Hematopoietic multipotent progenitor cell (in vitro differentiated cells): ENCODE results near the gene IGFL2. TPM values are rescaled to one million over a fixed set of nuclear protein-coding genes. Genes with fewer than 3 reads are reported as not detected.
"Not testable (repeated sequence)": the region's sequence is repeated elsewhere in the genome, so short reads cannot be mapped to it uniquely, and the experiment has no call there.

Experiments used
- DNase-seq, 3 donors: peaks; one replicate each; pipeline ENCODE4 v3.0.0-alpha.2; 2011 to 2015; ENCODE audit warnings: low read depth in 2 of 3, low spot score in 2 of 3
- total RNA-seq: library from RNA; depleted of rRNA; stranded (reverse); fragments of >200 nt; gene quantifications from one replicate; pipeline ENCODE4 v1.2.3, GENCODE V29; 2012

Gene IGFL2
- total RNA-seq, 1 donor, result not detected

DNA sequence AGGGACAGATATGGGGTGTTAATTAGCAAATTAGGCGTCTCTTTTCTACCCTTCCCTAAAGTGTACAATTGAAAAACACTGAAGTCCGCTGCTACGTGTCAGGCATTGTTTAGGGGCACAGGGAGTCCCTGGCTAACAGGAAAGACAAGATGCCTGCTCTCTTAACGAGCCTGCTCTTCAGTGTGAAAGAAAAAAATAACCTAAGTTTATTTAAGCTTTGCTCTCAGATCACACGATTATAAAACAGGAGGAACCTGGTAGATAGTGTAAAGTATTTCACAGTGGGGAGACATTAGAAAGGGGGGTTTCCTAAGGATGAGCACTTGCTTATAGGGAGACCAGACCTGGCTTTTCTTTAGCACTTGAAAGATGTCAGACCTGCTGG lies 38.7 kb downstream of the IGFL2 start:
- no peak for DNase-seq

DNA sequence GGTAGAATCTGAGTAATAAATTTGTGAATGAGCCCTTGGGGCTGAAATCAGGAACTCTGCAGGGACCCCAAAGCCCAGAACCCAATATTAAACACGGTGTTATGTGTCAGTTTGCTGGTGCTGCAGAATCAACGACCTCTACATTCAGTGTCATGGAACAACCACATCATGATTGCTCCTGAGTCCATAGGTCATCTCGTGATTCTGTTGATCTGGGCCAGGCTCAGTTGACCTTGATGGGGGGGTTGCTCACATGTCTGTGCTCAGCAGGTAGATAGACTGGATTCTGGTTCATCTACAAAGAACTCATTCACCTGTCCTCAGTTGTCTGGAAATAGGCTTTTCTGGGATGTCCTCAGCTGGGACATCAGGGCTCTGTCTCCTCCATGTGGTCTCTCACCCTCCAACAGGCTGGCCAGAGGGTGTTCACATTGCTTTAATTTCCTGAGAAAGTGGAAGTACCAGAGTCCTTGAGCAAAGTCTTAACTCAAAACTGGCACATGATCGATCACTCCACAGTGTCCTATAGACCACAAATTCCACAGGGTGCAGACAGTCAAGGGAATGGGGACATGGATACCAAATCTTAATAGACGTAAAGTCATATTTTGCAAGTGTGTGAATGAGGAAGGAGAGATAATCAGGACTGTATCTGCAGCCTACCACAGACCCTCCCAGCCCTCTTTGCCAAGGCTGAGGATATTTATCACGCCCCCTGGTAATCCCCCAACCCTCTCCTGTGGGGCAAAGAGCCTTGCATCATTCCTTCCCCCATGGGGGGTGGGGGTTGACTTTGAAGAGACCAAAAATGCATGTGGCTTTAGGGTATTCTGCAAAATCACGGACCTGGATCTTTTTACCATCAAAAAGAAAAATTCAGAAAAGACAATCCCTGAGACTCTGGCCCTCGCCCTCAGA lies 42.2 kb downstream of the IGFL2 start:
- no peak for DNase-seq

DNA sequence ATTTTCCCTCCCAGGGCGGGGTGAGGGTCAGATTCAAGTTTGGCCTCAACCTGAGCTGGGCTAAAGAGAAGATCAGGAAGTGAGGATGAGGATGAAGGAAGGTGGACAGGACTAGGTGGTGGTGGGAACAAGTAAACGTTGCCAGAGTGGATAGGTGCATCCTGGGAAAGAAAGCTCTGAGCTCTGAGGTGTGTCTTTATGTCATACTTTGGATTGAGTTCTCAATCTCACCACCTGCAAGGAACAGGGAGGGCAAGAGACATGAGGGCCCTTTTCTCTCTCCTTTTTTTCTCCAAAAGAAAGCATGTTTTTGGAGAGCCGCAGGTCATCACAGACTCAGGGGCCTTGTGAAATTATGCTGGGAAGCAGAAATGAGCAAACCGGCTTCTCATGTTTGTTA lies 43.3 kb downstream of the IGFL2 start:
- no peak for DNase-seq

DNA sequence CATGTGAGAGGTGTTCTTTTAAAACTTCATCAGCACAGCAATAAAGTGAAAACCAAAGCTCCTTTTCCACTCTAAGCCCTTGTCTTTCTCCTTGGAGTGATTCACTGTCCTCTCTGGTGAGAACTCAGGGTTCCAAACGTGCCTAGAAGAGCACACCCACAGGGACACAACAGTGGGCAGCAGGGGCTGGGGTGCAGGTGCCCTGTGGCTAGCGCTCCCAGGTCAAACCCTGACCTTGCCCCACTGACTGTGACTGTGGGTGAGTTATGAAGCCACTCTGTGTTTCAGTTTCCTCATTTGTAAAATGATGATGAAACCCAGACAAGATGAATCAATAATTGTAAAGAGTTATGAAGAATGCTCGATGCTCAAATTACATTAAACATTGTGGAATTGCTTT lies 43.9 kb downstream of the IGFL2 start:
- no peak for DNase-seq

DNA sequence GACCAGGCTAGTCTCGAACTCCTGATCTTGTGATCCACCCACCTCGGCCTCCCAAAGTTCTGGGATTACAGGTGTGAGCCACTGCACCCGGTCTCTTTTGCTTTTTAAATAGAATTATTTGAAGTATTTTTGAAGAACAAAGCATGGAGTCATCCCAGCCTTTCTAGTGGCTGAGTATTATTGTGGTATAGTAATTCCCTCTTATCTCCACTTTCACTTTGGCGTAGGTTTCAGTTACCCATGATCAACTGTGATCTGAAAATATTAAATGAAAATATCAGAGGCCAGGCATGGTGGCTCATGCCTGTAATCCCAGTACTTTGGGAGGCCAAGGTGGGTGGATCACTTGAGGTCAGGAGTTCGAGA lies 44.6 kb downstream of the IGFL2 start:
- not testable (repeated sequence) for DNase-seq

DNA sequence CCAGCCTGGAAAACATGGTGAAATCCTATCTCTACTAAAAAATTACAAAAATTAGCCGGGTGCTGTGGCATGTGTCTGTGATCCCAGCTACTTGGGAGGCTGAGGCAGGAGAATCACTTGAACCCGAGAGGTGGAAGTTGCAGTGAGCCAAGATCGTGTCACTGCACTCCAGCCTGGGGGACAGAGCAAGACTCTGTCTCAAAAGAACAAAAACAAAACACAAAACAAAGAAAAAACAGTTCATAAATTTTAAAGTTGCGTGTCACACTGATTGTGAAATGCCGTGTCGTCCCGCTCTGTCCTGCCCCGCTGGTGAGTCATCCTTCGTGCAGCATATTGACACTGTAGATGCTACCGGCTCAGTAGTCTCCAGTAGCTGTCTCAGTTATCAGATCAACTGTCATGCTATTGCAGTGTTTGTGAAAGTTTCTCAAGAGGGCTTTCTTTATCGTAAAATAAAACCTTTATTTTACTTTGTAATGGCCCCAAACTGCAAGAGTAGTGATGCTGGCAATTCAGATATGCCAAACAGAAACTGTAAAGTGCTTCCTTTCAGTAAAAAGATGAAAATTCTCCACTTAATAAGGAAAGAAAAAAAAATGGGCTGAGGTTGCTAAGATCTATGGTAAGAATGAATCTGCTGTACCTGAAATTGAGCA lies 45.1 kb downstream of the IGFL2 start:
- peak in 2 of 3 donors; percentile 31 to 40 for DNase-seq

DNA sequence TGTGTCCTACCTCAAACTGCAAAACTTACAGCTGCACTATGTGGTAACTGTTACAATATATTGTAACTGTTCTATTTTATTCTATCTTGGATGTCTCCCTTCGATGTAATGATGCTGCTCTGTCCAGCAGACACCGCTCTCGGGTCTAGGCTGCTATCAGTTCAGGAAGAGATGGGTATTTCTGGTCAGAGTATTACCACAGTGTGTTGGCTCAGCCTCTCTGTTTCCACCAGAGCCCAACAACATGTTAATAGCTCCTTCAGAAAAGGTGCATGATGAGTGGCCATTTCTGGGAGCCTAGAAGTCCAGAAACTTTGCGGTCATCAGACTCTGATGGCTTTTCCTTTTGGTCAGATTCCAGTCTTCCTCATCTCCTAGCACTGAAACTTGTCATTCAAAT lies 45.6 kb downstream of the IGFL2 start:
- DNase-seq, result no peak

DNA sequence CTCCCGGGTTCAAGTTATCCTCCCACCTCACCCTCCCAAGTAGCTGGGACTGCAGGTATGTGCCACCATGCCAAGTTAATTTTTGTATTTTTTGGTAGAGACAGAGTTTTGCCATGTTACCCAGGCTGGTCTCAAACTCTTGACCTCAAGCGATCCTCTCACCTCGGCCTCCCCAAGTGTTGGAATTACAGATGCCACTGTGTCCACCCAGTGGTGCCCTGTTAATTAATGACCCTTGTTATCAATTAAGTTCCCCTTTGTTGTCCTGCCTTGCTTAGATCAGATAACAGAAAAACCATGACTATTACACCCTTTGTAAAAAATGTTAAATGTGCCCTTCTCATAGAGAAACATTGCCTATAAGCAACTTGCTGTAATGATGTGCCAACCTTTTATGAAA lies 47.1 kb downstream of the IGFL2 start:
- no peak for DNase-seq

DNA sequence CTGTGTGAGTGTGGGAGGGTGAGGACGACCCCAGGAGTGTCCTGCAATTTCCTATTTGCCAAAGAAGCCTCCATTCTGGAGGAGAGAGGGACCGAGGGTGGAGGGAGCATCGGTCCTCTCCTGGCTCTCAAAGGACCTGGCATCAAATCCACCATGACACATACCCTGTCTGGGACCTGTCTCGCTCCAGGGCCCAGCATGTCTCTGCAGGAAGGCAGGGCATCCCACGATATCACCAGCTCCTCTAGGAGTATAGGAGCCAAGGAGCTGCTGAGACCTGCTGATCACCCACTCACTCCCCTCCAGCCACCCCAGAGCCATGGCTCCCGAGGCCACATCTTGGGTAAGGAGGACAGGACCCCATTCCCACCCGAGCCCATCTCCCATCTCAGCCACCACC lies 47.9 kb downstream of the IGFL2 start:
- DNase-seq, result not testable (repeated sequence)

DNA sequence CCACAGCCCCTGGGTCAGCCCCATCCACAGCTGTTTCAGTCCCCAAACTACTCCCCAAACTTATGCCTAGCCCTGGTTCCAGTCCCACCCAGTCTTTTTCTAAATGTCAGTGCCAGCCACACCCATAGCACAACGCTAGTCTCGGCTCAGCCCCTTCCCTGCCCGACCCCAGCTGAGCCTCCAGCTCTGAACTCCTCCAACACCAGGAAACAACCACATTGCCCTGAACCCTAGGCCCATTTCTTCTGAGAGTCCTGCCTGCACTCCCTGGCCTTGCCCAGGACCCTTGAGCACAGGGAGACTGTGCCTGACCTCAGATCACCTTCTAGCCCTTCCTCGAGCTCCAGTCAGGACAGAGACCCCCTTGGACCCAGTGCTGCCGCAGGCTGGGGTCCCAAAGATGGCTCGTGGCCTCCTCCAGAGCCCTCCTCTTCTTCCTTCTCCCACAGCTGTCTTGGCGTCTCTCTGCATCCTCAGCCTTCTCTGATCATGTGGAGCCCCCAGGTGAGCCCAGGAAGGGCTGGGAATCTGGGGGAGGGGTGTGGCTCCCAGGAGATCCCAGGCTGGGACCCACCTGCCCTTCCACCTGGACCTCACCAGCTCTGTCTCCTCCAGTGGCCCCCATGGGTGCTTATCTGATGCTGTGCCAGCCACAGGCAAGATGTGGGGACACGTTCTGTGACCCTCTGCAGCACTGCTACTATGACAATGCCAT lies 48.5 kb downstream of the IGFL2 start:
- DNase-seq, result no peak

DNA sequence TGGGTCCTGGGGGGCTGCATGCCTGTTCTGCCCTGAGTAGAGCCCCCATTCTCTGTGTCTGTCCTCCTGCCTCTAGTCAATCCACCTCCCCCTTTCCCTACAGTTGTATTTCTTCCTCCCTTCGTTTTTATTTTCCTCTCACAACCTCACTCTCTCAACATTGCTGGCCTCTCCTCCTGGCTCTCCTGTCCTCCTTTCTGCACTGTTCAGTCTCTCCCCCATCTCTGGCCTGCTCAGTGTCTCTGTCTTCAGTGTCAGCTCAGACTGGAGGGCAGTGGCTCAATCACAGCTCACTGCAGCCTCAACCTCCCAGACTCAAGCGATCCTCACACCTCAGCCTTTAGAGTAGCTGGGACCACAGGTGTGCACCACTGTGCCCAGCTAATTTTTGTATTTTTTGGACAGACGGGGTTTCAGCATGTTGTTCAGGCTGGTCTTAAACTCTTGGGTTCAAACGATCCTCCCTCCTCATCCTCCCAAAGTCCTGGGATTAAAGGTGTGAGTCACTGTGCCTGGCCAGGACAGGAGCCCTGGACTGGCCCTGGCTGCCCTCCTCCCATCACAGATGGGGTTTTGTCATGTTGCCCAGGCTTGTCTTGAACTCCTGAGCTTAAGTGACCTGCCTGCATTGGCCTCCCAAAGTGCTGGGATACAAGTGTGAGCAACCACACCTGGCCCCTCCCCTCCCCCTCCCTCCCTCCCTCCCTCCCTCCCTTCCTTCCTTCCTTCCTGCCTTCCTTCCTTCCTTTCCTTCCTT lies 49.5 kb downstream of the IGFL2 start:
- DNase-seq, result no peak

DNA sequence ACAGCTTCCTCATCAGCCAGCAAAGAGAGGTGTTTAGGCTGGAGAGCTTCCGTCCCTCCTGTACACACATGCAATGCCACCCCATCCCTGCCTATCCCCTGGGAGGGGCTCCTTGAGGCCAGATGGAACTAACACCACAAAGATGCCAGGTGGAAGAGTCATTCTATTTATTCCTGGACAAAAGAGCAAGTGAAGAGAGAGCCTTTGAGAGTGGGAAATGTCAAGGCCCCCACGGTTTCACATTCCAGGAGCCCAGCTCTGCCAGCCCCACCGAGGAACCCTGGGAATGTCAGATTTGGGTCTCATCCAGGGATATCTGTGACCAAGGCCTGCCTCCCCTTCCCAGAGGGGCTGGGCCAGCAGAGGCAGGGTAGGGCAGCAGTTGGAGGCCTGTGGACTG lies 50.7 kb downstream of the IGFL2 start:
- DNase-seq, result no peak

DNA sequence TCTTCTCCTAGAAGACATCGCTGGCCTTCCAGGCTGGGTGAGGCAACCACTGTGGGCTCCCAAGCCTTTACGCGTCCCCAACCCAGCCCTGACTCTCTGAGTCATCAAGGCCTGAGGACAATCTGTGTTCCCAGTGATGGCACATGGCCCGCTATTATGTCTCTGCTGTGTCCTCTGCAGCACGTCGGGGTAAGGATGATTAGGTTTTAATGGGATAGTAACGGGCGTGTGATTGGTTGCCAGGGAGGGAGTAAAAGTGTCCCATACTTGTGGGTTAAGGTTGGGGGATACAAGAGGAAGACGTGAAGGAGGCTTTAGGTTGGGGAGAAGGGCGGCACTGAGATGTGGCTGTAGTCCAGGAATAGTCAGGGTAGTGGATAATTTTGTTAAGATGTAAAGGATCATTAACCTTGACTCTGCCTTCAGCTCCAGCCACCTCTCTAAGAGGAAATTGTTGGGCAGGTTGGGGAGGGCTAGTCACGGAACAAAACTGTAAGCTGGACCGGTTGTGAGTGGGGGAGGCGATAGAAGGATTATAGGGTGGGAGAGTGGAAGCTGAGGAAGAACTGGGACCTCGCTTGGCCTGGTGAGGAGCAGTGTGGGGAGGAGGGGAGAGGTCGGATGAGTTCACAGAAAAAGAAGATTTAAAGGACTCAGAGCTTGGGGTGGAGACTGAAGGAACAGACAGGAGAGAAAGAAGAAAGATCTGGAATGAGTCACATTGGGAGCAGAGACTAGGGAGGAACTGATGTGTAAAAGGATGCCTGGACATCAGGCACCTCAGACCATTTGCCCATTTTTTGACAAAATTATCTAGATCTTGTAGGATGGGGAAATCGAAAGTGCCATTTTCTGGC lies 53.6 kb downstream of the IGFL2 start:
- DNase-seq, result no peak

DNA sequence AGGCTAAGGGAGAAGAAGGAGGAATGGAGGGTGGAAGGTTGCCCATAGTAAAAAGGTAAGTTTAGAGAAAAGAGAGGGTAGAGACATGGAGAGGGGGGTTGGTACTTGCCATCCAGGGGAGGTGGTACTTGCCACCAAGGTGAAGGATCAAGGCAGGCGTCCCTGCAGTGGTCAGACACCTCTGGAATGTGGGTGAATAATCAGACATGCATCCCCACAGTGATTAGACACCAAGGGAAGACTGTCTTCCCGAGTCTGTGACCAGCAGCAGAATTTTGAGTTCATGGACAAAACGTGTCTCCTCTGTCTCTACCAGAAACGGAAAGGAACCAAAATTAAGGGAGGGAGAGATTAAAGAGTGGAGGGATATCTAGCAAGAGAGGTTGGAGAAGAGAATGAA lies 54.4 kb downstream of the IGFL2 start:
- no peak for DNase-seq

DNA sequence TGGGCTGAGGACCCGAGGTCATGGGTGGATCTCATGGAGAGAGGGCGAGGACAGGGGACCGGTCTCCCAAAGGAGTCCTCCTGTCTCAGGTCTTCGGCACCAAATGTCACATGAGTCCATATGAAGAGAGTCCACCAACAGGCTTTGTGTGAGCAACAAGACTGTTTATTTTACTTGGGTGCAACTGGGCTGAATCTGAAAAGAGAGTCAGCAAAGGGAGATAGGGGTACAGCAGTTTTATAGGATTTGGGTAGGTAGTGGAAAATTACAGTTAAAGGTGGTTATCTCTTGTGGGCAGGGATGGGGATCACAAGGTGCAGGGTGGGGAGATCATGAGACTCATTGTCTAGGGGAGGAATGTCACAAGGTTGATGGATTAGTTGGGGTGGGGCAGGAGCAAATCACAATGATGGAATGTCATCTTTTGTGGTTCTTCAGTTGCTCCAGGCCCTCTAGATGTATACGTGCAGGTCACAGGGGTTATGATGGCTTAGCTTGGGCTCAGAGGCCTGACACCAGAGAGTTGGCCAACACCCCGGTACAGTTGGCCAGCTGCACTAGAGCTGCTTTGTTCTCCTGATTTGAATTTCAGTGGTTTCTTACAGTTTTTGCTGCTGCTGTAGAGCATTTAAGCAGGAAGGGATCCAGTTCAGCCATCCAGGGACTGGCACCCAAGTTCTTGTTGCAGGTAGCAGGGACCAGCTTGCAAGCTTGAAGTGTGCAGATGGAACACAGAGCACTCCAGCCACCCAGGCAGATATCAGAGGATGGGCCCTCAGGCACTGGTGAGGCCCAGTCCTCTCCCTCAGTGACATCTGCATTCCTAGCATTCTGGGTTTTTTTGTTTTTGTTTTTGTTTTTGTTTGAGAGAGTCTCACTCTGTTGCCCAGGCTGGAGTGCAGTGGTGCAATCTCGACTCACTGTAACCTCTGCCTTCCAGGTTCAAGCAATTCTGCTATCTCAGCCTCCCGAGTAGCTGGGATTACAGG lies 55.1 kb downstream of the IGFL2 start:
- DNase-seq, result no peak

DNA sequence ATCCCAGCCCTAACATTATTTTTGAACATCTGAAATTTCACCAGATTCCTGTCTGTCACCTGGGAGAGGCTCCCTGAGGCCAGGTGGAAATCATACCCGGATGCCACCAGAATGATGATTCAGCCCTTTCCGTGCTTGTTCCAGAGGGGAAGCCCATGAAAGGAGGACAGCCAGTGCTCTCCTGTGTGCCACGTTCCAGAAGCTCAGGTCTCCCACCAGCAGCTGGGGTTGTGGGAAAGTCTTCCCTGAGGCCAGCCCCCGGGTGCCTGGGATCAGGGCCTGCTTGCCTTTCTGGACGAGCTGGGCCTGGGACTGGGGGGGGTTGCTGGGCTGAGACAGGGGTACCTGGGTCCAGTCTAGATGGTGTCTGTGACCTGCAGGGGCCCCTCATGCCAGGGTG lies 56.0 kb downstream of the IGFL2 start:
- no peak for DNase-seq

DNA sequence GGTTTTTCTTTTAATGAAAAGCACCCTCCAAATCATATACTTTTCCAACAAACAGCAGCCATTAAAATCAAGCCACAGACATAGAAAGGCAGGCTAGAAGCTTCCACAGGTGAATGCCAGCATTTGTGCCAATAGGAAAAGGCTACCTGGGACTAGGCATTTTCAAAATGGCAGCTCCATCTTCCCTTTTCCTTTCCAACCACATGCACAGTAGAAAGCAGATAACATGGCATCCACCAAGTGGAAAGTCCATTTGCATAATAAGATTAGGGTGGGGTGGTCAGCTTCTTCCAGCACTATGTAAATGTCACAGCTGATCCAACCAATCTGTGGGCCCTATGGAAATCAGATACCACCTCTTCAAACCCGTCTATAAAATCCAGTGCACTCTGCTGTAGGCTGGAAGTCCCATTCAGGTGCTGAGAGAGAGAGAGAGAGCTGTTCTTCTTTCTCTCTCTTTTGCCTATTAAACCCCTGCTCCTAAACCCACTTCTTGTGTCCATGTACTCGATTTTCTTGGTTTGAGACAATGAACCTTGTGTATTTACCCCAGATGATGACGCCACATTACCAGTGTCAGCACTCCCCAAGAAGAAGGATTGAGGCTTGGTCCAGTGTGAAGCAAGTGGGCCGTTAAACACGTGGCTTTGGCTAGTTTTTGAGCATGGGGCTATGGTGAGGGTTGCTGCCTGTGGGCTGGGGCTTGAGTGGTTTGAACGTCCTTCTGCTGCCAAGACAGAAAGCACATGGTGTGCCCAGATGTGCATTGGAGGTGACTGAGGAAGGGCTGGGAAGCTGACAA lies 57.3 kb downstream of the IGFL2 start:
- no peak for DNase-seq

DNA sequence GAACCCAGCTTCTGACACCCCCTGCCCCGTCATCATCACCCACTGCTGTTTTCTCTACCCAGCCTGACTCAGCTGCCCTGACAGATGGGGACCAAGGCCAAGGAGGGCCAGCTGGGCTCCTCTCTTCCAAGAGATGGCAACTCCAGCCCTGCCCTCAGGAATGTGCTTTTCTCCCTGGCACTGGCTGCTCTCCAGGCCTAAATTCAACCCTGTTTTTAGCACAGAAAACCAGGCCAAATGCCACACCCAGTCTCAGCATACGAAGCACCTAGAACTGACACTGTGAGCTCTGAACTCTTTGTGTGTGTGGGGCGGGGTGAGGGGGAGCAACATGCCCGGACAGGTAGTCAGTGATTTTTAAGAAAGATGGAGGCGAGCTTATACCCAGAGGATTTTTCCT lies 58.1 kb downstream of the IGFL2 start:
- no peak for DNase-seq
